GM21528 (cell line): ENCODE measurements around the gene PPFIA1.
"Not testable (repeated sequence)": the region's sequence is repeated elsewhere in the genome, so short reads cannot be mapped to it uniquely, and the experiment has no call there.

Experiments
- ATAC-seq: cut with Tn5 transposase; IDR thresholded peaks from one replicate; pipeline ENCODE4 v1.9.1; 2021; ENCODE audit warnings: mild to moderate bottlenecking, moderate library complexity; ENCODE audit not compliant: unreplicated experiment, low FRiP score

PPFIA1 gene

DNA sequence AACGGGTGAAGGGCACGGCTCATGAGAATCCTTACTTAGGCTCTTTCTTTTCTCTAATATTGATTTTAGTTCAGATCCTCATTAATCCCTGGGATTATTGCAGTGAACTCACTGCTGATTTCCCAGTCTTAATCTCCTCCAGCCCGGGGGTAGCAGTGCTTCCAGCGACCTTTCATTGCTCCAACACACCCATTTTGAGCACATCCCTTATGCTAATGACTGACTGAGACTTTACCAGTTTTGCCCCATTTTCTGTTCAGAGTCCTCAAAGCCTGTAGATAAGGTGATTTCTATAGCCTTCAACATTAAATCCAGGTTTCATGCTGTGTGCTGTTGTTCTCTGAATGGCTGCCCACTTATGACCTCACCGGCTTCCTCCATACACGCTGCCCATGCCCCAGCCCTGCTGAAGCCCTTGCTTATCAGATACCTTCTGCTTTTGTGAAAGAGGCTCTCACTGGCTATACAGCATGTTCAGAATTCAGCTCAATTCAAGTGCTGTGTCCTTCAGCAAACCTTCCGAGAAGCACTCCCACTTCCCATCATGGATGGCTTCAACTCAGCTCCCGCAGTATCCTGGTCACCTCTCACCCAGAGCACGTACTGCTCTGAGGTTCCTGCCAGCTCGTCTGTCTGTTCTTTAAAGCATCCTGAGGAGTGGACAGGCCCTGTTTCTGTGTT, 49.0 kb downstream of the PPFIA1 start:
- ATAC-seq: no peak

DNA sequence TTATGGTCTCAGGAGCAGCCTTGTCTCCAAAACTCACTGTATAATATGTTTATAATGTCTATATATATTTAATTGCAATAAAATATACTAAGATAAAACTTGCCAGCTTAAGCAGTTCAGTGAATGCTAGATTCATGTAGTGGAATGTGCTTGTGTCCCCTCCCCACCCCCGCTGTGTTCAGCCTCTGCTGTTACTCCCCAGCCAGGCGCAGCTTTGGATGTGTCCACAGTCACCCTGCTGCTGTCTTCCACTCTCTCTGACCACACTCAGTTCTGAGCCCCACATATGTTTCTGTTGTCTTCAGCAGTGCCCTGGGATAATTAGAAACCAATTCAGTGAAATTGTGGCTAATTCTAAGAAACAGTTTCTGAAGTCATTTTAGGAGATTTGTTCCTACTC, 52.2 kb downstream of the PPFIA1 start:
- no peak for ATAC-seq

DNA sequence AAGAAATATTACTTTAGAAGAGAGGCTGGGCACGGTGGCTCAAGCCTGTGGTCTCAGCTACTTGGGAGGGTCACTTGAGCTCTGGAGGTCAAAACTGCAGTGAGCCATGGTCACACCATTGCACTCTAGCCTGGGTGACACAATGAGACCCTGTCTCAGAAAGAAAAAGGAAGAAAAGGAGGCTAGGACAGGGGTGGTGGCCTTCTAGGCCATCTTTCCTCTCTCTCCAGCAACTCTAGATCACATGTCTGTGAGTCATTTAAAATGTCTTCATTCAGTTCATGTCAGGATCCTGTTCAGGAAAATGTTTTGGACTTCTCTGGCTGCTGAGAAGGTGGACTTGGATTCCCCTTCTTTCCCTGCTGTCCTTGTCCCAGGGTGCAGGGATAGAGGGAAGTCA, 53.3 kb downstream of the PPFIA1 start:
- ATAC-seq: no peak

- no peak for ATAC-seq
These were observed 54.1 kb downstream of the PPFIA1 start for GRCh38 chr11:70324376-70325115.

GRCh38 chr11:70325824-70326223, 55.3 kb downstream of the PPFIA1 start:
- ATAC-seq: no peak

GRCh38 chr11:70326365-70326811, 55.9 kb downstream of the PPFIA1 start:
- no peak for ATAC-seq

DNA sequence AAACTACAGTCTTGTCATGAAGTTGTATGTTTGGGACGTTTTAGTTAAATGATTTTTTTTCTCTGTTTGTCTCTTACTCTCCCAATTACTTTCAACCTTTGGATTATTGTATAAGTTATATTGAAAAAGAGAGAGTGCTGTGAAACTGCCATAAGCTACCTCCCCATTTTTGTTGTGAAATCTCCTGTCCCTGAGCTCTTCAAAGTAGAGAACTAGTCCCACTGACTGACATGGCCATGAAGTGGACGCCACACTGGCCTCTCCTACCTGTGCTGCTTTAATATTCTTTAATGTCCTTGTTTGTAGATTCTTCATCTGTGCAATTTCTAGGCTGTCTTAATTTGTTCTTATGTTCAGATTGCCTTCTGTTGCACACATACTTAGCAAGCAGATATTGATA, 56.3 kb downstream of the PPFIA1 start:
- no peak for ATAC-seq

DNA sequence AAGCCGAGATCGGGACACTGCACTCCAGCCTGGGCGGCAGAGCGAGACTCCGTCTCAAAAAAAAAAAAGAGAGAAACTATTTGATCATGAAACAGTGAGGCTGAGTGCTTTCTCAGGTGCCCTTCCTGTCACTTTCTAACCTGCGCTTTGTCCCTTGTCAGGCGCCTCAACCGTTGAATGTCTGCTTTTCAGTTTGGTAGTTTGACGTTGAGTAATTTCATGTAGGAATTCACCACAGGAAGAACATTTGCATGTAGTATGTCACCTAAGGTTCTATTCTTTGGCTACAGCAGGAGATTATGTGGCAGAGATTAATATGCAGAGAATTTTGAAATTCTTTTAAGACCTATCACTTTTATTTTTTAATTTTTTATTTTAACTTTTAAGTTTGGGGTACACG, 57.2 kb downstream of the PPFIA1 start:
- no peak for ATAC-seq

DNA sequence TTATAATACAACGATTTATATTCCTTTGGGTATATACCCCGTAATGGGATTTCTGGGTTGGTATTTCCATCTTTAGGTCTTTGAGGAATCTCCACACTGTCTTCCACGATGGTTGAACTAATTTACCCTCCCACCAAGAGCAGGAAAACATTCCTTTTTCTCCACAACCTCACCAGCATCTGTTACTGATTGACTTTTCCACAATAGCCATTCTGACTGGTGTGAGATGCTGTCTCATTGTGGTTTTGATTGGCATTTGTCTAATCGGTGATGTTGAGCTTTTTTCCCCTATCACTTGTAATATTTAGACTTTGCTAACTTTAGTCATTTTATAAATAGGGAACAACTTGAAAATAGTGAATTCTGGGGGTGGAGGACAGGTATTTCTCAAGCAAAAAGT, 58.1 kb downstream of the PPFIA1 start:
- no peak for ATAC-seq

- not testable (repeated sequence) for ATAC-seq
These were observed 60.9 kb downstream of the PPFIA1 start for GRCh38 chr11:70331320-70331843.

GRCh38 chr11:70331901-70332300, 61.4 kb downstream of the PPFIA1 start:
- ATAC-seq: no peak

DNA sequence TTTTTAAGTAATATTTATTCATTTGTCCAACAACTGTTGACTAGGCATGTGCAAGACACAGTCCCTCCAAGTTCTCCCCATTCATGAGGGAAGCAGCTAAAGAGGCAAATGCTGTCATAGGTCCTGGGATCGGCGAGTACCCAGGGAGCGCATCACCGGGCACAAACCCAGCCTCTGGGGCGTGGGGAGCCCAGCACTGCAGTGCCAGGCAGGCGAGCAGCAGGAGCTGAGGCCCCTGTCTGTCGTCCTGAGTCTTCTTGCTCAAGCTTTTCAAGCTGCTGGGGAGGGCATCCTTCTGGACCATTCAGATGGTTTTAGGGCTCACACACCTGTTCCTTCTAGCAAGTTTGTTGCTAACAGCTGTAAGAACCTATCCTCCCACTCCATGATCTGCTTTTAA, 62.1 kb downstream of the PPFIA1 start:
- ATAC-seq: no peak

DNA sequence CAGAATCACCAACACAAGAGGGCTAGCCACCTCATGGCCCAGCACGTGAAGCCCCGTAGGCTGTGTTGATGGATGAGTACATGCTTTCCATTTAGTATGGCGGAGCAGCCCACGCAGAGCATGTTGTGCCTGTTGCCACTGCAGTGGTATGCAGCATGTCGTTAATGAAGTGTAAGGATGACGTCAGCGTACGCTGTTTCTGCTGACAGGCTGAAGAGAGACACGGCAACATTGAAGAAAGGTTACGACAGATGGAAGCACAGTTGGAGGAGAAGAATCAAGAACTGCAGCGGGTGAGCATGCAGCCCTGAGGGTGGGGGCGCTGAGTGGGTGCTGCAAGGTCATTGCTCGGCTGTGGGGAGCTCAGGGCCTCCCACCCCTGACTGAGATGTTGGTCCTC, 62.8 kb downstream of the PPFIA1 start:
- ATAC-seq: no peak

GRCh38 chr11:70334351-70334995, 64.0 kb downstream of the PPFIA1 start:
- ATAC-seq: no peak

- no peak for ATAC-seq
These were observed 65.0 kb downstream of the PPFIA1 start for GRCh38 chr11:70335511-70335910.

DNA sequence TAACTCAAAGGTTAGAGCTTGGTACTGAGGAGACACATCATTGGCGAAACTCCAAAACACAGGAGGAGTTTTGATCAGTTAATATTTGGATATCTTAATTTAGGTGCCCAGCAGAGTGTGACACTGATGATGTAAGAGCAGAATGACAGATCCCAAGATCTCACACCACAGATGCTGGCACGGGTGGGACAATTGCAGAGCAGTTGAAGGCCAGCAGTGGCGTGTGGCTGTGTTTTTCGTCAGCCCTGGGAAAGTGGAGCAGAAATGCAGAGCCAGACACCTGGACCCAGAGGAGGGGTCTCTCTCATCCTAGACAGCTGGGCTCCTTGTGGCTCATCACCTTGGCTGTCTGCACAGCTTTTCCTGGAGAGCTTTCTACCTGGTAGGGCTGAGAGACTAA, 68.1 kb downstream of the PPFIA1 start:
- ATAC-seq: no peak

- ATAC-seq: no peak
These were observed 68.6 kb downstream of the PPFIA1 start for GRCh38 chr11:70339066-70339465.

DNA sequence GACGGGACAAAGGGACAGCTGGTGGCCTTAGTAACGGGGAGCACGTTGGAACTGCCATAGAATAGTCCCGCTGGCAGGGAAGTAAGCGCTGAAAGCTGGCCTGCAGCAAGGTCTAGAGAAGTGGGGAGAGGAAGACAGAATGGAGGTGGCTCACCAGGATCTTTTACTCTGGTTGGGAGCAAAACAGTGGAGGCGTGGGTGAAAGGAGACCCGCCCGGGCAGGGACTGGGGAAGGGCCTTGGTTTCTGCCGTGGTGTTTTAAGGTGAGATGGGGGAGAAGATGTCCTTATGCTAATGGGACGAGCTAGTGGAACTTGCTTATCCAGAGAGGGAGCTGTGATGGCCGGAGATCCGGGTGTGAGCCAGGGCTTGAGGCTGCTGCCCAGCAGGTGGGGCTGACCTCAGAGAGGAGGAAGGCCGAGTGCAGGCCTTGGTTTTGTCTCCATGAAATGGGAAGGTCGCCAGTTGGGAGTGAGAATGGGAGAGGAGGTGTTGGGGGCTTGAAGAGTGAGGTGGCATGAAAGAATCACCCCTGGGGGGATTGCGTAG, 71.5 kb downstream of the PPFIA1 start:
- ATAC-seq: no peak

- no peak for ATAC-seq
These were observed 73.1 kb downstream of the PPFIA1 start for GRCh38 chr11:70343636-70344035.

- ATAC-seq: no peak
These were observed 77.7 kb downstream of the PPFIA1 start for GRCh38 chr11:70348191-70348590.

- ATAC-seq: no peak
These were observed 78.1 kb downstream of the PPFIA1 start for GRCh38 chr11:70348608-70349007.
